SJCRH30 (cell line): ENCODE data around the gene ZNF22. TPM values are rescaled to one million over a fixed set of nuclear protein-coding genes. Genes with fewer than 3 reads are reported as not detected.
A peak's percentile ranks its signal among the peaks of the same experiment; 100 is the strongest.

Experiments
- DNase-seq, 2 experiments: peaks; one replicate each; pipeline ENCODE4 v3.0.0-alpha.2; 2015 to 2020
- H3K27ac ChIP-seq: fragments of 250-450 bp; sonication (Bioruptor Pico); 2 replicates; pipeline ENCODE4 v1.5.1; 2020; ENCODE audit warnings: mild to moderate bottlenecking, moderate library complexity
- H3K27me3 ChIP-seq: fragments of 250-450 bp; sonication (Bioruptor Pico); 2 replicates; pipeline ENCODE4 v1.5.1; 2020; ENCODE audit warnings: mild to moderate bottlenecking, moderate library complexity
- H3K36me3 ChIP-seq: fragments of 250-450 bp; sonication (Bioruptor Pico); 2 replicates; pipeline ENCODE4 v1.5.1; 2020; ENCODE audit warnings: mild to moderate bottlenecking, moderate library complexity
- H3K4me1 ChIP-seq: fragments of 250-450 bp; sonication (Bioruptor Pico); 2 replicates; pipeline ENCODE4 v1.5.1; 2020; ENCODE audit warnings: mild to moderate bottlenecking, moderate library complexity
- H3K4me3 ChIP-seq: fragments of 250-450 bp; sonication (Bioruptor Pico); 2 replicates; pipeline ENCODE4 v1.5.1; 2020; ENCODE audit warnings: mild to moderate bottlenecking, moderate library complexity
- H3K9me3 ChIP-seq: fragments of 250-450 bp; sonication (Bioruptor Pico); replicated peaks from 2 replicates; pipeline ENCODE4 v1.5.1; 2020; ENCODE audit warnings: mild to moderate bottlenecking, moderate library complexity
- total RNA-seq: library from RNA; depleted of rRNA; stranded (reverse); fragments of >200 nt; shearing (Covaris generic); gene quantifications from 2 replicates; pipeline ENCODE4 v1.2.3, GENCODE V29; 2014

Gene ZNF22
- total RNA-seq, 1 experiment from 2014 or later, result 37.9 TPM

DNA sequence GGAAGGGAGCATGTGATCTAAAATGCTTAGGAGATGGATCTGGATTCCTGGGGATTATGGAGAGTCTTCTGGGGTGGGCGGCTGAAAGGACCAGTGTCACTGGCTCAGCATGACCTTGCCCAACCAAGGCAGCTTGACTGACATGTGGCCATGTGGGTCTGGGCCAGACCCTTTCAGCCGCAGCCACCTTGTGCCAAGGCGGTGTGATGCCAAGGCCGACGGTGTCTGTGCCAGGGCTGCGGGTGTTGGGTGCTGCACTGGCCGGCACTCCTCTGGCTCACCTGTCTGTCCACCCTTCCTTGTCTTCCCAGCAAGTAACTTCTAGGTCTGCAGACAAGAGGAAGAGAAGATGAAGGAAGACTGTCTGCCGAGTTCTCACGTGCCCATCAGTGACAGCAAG is 30.9 kb upstream of the ZNF22 start:
- Histone ChIP-seq H3K4me3 (no peak overlapping the region), H3K4me1 (peaks cover 26% of the 10 kb centered on the region), H3K9me3 (no peaks in the 10 kb centered on the region), H3K36me3 (0 out of 2 replicates have a peak, but pooled peaks cover 3% of the 10 kb centered on the region), H3K27me3 (no peaks in the 10 kb centered on the region), H3K27ac (no peak overlapping the region)
- DNase-seq, result no peak

DNA sequence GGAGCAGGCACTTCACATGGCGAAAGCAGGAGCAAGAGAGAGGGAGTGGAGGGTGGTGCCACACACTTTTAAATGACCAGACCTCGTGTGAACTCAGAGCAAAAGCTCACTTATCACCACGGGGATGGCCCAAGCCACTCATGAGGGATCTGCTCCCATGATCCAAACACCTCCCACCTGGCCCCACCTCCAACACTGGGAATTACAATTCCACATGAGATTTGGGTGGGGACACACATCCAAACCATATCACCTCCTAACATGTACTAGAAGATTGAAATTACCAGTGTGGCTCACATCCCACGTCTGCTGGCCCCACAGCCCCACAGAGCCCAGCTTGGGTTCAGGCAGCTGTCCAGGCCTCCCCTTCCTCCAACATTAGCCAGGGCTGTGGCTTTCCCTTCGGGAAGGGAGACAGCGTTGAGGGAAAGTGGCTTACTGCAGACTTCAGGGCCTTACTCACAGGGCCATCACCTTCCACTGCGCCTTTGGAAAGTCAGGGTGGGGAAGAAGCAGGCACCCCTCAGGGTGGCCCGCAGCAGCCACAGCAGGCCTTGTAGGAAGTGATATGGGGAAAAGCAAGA is 29.8 kb upstream of the ZNF22 start:
- no peak overlapping the region for H3K27ac ChIP-seq
- no peak for DNase-seq
- no peak overlapping the region for H3K4me3 ChIP-seq
- no peaks in the 10 kb centered on the region for H3K27me3 ChIP-seq
- 0 out of 2 replicates have a peak, but pooled peaks cover 3% of the 10 kb centered on the region for H3K36me3 ChIP-seq
- H3K4me1 ChIP-seq, result peaks cover 19% of the 10 kb centered on the region
- H3K9me3 ChIP-seq, result no peaks in the 10 kb centered on the region

DNA sequence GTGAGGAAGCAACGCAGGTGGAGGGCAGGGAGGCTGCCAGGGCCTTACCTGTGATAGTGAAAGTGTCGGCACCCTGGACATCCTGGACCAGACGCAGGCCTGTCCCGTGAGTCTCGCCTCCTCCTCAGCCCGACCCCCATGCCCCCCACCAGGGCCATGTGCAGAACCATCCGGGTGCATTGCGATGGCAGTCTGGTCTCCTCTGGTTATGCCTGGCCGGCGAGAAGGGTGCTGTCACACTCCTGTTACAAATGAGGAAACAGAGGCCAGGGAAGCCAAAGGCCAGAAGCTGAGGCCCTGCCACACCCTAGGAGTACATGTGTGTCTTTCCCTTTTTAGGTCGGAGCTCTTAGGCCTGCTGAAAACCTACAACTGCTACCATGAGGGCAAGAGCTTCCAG is 29.3 kb upstream of the ZNF22 start:
- 0 out of 2 replicates have a peak, but pooled peaks cover 3% of the 10 kb centered on the region for H3K36me3 ChIP-seq
- H3K27me3 ChIP-seq, result no peaks in the 10 kb centered on the region
- DNase-seq, result no peak
- H3K4me3 ChIP-seq, result no peak overlapping the region
- H3K9me3 ChIP-seq, result no peaks in the 10 kb centered on the region
- no peak overlapping the region for H3K27ac ChIP-seq
- H3K4me1 ChIP-seq, result peaks cover 20% of the 10 kb centered on the region

DNA sequence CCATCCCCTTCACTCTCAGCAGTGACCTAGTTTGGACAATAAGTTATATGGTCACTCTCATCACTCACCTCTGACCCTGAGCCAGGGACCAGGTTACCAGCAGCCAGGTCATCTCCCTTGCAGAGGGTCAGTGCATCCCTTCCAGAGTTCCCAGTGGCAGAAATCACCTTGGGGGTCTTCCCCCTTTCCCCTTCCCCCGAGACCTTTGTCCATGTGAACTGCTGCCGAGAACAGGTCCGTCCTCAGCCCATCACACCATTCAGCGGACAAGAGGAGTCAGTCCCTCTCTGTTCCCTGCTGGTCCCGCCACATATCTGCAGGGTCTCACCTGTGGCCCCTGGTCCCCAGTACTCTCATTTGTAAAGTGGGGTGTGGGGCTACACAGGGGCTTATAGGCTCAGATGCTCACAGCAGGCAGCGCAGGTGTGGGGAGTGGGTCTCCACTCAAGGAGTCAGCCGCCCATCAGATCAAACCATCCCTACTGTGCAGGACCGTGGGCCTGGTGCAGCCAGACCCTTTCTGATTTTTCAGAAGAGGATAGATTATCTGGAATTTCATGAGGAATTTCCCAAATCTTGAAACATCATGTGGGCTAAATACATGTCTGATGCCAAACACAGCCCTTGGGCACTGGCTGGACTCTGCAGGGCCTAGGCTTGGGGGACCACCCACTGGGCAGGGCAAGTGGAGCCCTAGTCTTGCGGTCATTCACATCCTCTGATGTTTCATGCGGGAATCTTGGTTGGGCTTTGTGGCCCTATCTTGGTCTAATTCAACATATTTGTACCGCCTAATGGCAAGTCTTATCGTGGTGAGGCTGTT is 28.6 kb upstream of the ZNF22 start:
- Histone ChIP-seq H3K4me3 (no peak overlapping the region), H3K4me1 (peaks cover 20% of the 10 kb centered on the region), H3K36me3 (0 out of 2 replicates have a peak, but pooled peaks cover 3% of the 10 kb centered on the region), H3K27me3 (no peaks in the 10 kb centered on the region), H3K27ac (no peak overlapping the region), H3K9me3 (no peaks in the 10 kb centered on the region)
- no peak for DNase-seq

DNA sequence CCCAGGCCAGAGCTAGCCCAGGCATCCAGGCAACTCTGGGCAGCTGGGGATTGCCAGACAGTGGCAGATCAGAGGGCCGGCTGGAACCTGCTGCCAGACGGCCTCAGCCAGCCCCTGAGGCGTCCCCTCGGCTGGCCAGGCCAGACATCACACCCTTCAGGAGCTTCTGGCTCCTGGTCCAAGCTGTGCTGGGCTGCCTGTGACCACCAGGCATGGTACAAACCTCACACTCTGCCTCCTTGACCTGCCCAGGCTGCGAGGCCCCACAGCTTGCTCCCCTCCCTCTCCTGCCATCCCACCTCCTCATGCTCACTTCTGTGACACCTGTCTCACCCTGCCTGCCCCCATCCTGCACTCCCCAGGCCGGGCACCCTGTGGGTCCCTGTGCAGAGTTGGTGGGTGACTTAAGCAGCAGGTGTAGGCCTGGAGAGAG is 27.8 kb upstream of the ZNF22 start:
- Histone ChIP-seq H3K36me3 (0 out of 2 replicates have a peak, but pooled peaks cover 3% of the 10 kb centered on the region), H3K4me3 (no peak overlapping the region), H3K9me3 (no peaks in the 10 kb centered on the region), H3K27ac (no peak overlapping the region), H3K4me1 (peaks cover 20% of the 10 kb centered on the region), H3K27me3 (no peaks in the 10 kb centered on the region)
- DNase-seq, result no peak

DNA sequence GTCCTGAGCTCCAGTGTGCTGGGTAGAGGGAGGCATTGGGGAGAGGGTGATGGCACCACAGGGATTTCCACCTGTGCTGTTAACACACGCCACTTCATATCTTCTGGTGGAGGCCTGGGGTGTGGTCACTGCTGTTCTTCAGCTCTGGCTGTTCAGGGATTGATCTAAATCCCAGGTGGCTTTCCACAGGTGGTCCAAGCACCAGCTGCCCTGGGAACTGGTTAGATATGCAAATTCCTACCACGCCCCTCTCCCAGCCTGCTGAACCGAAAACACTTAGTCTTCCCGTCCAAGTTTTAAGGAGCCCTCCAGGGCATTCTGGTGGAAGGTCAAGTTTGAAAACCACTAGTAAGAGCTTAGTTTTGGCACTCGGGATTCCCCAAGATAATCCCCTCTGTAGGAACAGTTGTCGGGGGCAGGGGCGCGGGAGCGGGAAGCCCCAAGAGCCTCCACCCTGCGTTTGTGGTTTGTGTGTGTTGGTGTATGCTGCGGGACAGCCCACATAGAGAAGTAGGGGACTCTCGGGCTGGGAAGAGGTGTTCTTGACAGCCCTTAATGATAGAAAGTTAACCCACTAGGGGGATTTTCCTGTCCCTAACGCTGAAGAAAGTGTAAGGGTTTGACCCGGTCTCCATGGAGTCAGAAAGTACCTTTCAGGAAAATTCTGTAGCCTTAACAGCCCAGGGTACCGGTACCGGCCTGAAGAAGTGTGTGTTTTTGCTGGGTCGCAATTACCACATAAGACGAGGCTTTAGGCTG is 27.2 kb upstream of the ZNF22 start:
- Histone ChIP-seq H3K9me3 (no peaks in the 10 kb centered on the region), H3K4me1 (peaks cover 24% of the 10 kb centered on the region), H3K27ac (no peak overlapping the region), H3K36me3 (0 out of 2 replicates have a peak, but pooled peaks cover 3% of the 10 kb centered on the region), H3K4me3 (no peak overlapping the region), H3K27me3 (no peaks in the 10 kb centered on the region)
- DNase-seq, result peak; percentile 44 to 52

DNA sequence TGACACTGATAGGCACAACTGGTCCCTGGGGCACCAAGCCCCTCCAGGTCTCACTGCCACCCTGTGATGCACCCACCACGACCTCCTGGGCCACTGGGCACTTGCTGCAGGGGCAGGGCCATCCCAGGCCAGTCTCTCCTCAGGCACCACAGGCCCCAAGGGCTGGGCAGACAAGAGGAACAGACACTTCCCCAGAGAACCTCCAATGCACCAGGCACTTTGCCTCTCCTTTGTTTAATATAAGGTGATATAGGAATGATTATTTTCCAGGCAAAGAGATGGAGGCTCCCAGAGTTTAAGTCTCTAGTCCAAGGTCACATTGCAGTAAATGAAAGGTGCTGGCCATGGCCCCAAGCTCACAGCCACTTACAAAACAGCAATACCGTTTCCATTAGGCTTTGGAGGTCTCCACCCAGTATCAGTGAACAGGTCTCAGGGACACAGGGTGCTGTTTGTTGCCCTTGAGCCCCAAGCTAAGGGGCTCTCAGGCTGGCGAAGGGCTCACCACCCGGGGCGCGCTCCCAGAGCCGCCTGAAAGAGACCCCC is 26.6 kb upstream of the ZNF22 start:
- Histone ChIP-seq H3K4me3 (no peak overlapping the region), H3K9me3 (no peaks in the 10 kb centered on the region), H3K27ac (no peak overlapping the region; the same call in 1 of the 2 replicates), H3K27me3 (no peaks in the 10 kb centered on the region), H3K36me3 (0 out of 2 replicates have a peak, but pooled peaks cover 3% of the 10 kb centered on the region), H3K4me1 (peaks cover 31% of the 10 kb centered on the region)
- no peak for DNase-seq

DNA sequence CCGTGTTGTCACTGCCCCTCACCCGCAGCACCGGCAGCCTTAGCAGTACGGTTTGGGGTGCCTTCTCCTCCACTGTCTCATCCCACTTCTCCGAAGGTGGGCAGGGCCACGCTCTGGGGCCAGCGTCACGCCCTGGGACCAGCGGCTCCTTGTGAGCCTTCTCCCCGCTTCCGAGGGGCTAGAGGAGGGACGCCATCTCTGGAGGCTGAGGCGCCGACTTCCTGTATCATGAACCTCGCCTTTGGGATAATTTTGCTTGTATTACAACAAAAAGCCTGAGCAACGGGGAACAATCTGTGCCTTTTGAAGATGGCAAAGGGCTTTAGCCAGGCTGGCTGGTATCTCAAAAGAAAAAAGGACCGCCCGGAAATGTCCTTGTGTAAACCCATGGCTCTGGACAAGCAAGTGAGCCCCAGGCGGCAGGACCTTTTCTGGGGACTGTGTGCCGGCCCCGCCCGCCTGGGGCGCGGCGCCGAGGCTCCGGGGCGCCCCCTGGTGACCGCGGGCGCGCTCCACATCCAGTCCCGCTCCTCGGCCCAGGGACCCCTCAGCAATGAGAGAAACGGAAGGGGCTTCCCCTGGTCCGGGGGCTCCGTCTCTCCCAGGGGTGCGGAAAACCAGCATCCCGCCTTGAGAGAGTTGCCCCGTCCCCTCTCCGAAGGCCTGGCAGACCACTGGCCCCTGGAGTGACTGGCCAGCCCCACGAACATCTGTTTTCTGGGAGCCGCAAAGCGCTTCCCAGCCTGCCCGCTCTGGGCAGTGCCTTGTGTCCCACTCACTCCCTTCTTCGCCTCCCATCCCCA is 25.9 kb upstream of the ZNF22 start:
- H3K4me1 ChIP-seq, result peaks cover 37% of the 10 kb centered on the region
- H3K4me3 ChIP-seq, result no peak overlapping the region
- DNase-seq, result peak in 1 of 2 experiments; percentile 34
- H3K9me3 ChIP-seq, result no peaks in the 10 kb centered on the region
- H3K36me3 ChIP-seq, result 0 out of 2 replicates have a peak, but pooled peaks cover 3% of the 10 kb centered on the region
- H3K27ac ChIP-seq, result peak overlapping the region; percentile 17; the same call in 1 of the 2 replicates
- H3K27me3 ChIP-seq, result no peaks in the 10 kb centered on the region

DNA sequence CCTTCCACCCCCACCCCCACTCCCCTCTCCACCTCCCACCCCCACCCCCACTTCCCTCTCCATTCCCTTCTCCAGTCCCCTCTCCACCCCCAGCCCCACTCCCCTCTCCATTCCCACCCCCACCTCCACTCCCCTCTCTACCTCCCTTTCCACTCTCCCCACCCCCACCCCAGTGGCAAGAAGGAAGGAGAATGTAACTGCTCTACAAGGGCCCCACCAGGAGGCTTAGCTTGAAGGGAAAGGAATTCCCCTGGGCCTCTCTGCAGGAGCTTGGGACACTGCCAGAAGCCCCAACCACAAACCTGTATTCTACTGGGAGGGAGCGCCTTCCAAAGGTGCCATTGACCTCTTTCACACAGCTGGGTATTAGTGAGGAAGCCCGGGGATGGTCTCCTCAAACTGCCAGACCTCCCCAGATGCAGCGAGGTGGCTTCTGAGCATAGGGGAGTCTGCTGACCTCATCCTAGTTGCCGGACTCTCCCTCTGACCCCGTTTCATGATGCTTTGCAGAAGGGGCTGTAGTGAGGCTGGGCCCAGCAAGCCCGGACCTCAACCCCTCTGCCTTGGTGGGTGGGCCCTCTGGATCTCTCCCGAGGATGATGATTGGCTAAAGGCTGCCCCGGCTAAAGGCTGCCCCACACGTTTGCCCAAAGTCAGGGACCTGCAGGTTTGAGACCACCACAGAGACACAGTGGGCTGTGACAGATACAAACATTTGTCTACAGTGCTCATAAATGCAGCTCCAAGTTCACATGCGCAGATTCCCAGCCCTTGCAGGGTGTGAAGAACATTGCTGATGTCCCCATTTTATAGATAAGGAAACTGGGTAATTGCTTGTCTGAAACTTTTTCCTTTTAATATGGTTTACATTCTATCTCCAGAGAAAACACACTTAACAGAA is 25.0 kb upstream of the ZNF22 start:
- peak; percentile 59 to 75 for DNase-seq
- Histone ChIP-seq H3K4me1 (peaks cover 46% of the 10 kb centered on the region), H3K4me3 (no peak overlapping the region), H3K27ac (no peak overlapping the region), H3K9me3 (no peaks in the 10 kb centered on the region), H3K27me3 (no peaks in the 10 kb centered on the region), H3K36me3 (0 out of 2 replicates have a peak, but pooled peaks cover 3% of the 10 kb centered on the region)

DNA sequence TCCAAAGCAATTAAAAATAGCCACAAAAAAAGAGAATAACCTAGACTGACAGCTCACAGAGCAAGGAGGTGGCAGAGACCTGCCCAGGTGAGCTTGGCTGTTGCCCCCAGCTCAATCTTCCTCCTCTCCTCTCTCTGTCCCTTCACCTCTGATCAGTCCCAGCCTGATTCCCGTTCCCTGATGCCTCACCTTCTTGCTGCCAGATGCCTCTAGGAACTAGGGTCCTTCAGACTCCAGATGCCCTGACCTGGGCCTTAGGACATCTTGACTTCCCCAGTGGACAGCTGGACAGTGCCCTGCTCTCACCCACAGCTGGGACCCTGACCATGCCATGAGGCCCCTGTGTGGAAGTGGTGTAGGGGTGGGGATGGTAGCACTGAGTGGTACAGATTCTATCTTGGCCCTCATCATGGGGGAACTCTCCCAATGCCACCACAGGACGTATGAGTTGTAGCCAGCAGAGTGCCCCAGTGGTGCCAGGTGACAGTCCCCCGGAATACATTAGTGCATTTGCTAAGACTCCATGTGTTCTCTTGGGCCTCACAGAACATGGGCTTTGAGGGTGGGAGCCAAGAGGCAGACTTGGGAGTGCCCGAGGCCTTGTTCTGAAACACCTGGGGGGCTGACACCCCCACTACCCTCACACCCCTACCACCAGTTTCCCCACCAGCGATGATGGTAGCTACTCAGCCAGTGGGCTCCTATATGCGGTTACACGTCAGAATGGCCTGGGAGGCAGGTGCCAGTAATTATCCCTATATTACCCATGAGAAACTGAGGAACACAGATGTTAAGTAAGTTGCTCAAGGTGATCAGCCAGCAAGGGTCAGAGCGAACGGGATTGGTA is 24.1 kb upstream of the ZNF22 start:
- H3K4me3 ChIP-seq, result no peak overlapping the region
- H3K9me3 ChIP-seq, result no peaks in the 10 kb centered on the region
- no peak overlapping the region for H3K27ac ChIP-seq
- peaks cover 55% of the 10 kb centered on the region for H3K4me1 ChIP-seq
- no peaks in the 10 kb centered on the region for H3K36me3 ChIP-seq
- no peaks in the 10 kb centered on the region for H3K27me3 ChIP-seq
- no peak for DNase-seq

DNA sequence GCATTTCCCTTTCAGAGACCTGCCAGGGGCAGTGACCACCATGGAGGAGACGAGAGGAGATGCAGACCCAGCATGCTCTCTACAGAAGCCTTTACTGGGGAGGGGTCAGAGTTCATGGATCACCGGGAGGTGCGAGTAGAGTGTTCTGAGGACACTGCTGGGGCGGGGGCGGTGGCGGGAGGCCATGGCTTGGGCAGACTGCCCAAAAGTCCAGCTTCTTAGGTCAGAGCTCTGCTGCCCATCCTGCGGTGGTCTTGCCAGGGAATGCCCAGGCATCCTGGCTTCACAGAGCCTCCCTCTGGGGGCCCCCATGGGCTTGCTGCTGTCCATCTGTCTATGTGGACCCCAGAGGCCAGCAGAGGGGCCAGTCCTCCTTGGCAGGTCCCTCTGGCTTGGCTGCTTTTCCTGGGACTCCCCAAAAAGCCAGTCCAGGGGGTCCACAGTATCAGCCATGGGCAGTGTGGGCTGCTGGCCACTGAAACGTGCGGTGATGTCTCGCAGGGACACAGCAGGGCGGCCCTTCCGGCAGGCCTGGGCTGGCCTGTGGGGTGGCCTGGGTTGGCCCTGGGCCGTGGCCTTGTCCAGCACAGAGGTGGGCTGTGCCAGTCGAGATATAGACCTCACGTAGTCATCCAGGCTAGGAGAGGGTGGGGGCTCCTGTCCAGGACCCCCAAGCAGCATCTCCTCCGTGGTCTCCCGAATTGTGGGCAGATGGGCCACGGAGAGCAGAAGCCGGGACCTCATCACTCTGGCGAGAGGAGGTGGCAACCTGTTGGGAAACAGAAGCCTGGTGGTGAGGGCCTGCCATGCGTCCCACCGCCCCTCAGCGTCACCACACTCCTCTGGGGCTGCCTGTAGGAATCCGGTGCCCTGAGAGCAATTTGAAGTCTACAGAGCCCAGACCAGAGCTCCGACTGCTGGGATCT is 23.2 kb upstream of the ZNF22 start:
- Histone ChIP-seq H3K36me3 (no peaks in the 10 kb centered on the region), H3K4me3 (no peak overlapping the region), H3K4me1 (peaks cover 57% of the 10 kb centered on the region), H3K27ac (no peak overlapping the region), H3K27me3 (no peaks in the 10 kb centered on the region), H3K9me3 (no peaks in the 10 kb centered on the region)
- no peak for DNase-seq

DNA sequence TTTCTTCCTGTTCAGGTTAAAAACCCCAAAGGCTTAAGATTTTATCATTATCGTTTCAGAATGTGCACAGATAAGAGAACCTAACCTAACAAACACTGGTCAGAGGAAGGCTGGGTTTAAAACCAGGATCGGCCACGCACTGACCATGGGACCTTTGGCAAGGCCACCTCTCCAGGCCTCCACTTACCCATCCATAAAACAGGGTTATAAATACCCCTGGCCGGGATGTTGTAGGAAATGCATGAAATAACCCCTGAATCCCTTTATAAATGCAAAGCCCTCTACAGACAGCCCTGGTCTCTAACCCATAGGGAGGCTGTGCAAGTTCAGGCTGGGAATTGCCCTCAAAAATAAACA is 22.5 kb upstream of the ZNF22 start:
- no peaks in the 10 kb centered on the region for H3K36me3 ChIP-seq
- H3K27me3 ChIP-seq, result no peaks in the 10 kb centered on the region
- no peaks in the 10 kb centered on the region for H3K9me3 ChIP-seq
- no peak for DNase-seq
- H3K4me3 ChIP-seq, result no peak overlapping the region
- H3K27ac ChIP-seq, result peak overlapping the region; percentile 55
- peaks cover 50% of the 10 kb centered on the region for H3K4me1 ChIP-seq
